Coronary artery (tissue), 2 donors: ENCODE results near the gene LRRC15.

Source experiments
- DNase-seq: peaks from one replicate; pipeline ENCODE4 v3.0.0-alpha.2; 2017; ENCODE audit warnings: low spot score
- H3K27ac ChIP-seq, 2 donors: fragments of 200-600 bp; sonication (generic); one replicate each; pipeline ENCODE4 v1.5.1; 2016 to 2019
- H3K4me3 ChIP-seq: fragments of 200-600 bp; sonication (generic); 2 replicates; pipeline ENCODE4 v1.5.1; 2016; ENCODE audit warnings: mild to moderate bottlenecking, moderate library complexity
- CTCF ChIP-seq: fragments of 200-600 bp; sonication (generic); IDR thresholded peaks from one replicate; pipeline ENCODE4 v1.5.1; 2019; ENCODE audit warnings: antibody characterized with exemption

Gene LRRC15

GRCh38 chr3:194352667-194353246 lies 16.8 kb downstream of the LRRC15 start:
- DNase-seq, result no peak
- no peak overlapping the region for H3K27ac ChIP-seq
- TF ChIP-seq CTCF, result no peak
- no peak overlapping the region for H3K4me3 ChIP-seq

GRCh38 chr3:194351952-194352536 lies 17.5 kb downstream of the LRRC15 start:
- no peak for TF ChIP-seq CTCF
- no peak for DNase-seq

GRCh38 chr3:194351080-194351672 lies 18.4 kb downstream of the LRRC15 start, which contains the start of gene CPN2:
CPN2 (minus strand) TSS chr3:194351328; CDS start chr3:194342702, 8,626 bp downstream.
- Histone ChIP-seq H3K27ac (no peak within 1 kb of the TSS), H3K4me3 (no peak within 1 kb of the TSS)
- DNase-seq, result no peak
- TF ChIP-seq CTCF, result no peak

More at GRCh38 chr3:194351952-194352536, 17.5 kb downstream of the LRRC15 start:
- Histone ChIP-seq H3K27ac (no peak overlapping the region), H3K4me3 (no peak overlapping the region)

GRCh38 chr3:194350726-194351071 lies 18.8 kb downstream of the LRRC15 start:
- no peak for DNase-seq
- Histone ChIP-seq H3K4me3 (no peak overlapping the region), H3K27ac (no peak overlapping the region)
- TF ChIP-seq CTCF, result no peak

GRCh38 chr3:194348354-194348753 lies 21.2 kb downstream of the LRRC15 start:
- Histone ChIP-seq H3K27ac (no peak overlapping the region), H3K4me3 (no peak overlapping the region)
- no peak for TF ChIP-seq CTCF
- no peak for DNase-seq

GRCh38 chr3:194346621-194347020 lies 22.9 kb downstream of the LRRC15 start:
- TF ChIP-seq CTCF, result no peak
- H3K4me3 ChIP-seq, result no peak overlapping the region
- no peak for DNase-seq
- H3K27ac ChIP-seq, result no peak overlapping the region

- TF ChIP-seq CTCF, result no peak
- no peak overlapping the region for H3K4me3 ChIP-seq
- no peak overlapping the region for H3K27ac ChIP-seq
- no peak for DNase-seq
These were observed 23.5 kb downstream of the LRRC15 start for GRCh38 chr3:194346035-194346434.
